Measurements from ENCODE around the gene CPSF4L. TPM values are rescaled to one million over a fixed set of nuclear protein-coding genes. Genes with fewer than 3 reads are reported as not detected.

The CPSF4L gene
- polyA plus RNA-seq, 2 of the 4 experiments (the other 2 are of a cell fraction), result 0.13 TPM; not detected in 1

DNA sequence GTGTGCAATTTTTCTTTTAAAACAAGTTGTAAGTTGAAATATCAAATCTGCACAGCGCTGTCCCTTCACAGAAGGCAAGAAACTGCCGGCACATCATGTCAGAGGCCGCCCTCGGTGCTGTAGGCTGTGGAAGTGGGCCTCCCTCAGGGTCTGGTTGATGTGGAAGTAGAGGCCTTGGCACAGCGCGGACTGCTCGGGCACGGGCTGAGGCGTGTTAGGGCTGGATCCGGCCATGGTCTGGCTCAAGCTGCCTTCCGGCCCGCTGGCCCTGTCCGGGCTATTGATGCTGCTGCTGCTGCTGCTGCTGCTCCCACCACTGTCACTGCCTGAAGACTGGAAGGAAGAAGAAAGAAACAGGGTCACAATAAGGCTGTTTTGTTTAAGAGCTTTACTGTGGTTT, 52.2 kb downstream of the CPSF4L start (continued):
- TF ChIP-seq HEYL (CRISPR knock-in tag; IDR thresholded peaks at IDR 0.05), result no peak

DNA sequence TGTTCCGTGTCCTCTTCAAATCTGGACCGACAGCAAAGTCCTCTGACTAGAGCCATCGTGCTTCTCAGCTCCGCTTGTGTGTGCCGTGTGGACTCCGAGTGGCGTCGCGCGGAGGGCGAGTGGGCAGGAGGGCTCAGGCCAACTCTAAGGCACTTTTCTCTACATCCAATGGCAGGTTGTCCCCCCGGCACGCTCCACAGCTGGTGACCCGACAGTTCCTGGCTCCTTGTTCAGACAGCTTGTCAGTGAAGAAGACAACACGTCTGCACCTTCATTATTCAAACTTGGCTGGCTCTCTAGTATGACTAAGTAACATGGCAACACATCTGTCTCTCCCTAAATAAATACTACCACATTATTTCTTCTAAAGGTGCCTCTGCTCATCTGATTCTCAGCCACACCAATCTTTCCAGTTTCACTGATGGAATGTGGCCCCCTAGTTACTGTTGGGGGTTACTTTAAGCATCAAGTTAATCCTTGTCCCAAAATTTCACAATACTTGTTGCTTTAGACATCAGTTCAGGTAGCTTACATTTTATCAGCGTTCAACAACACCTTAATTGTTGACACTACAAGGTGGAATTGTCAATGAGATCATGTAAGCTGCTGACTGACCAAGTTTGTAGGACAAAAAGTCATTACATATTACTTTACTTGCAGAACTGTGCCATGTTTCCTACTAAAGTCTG, 53.4 kb downstream of the CPSF4L start:
- no peak overlapping the region for H3K27ac ChIP-seq
- H3K4me2 ChIP-seq, result no peak overlapping the region
- TF ChIP-seq EHF (CRISPR knock-in tag; IDR thresholded peaks at IDR 0.05) (no peak), GATA3 (IDR thresholded peaks at IDR 0.05; ENCODE audit: borderline replicate concordance) (no peak), ZC3H11A (IDR thresholded peaks at IDR 0.05) (no peak), RARB (CRISPR knock-in tag; IDR thresholded peaks at IDR 0.05) (no peak), NFE2L2 (conservative IDR thresholded peaks at IDR 0.05; ENCODE audit: low read length) (no peak), RFX5 (IDR thresholded peaks at IDR 0.05) (no peak), CHD2 (IDR thresholded peaks at IDR 0.05; ENCODE audit: low read length, partially characterized antibody) (no peak), RNF2 (IDR thresholded peaks at IDR 0.05; ENCODE audit: borderline replicate concordance, low read depth) (no peak), JUNB (IDR thresholded peaks at IDR 0.05) (no peak), JUN (IDR thresholded peaks at IDR 0.05) (no peak), POLR2A (IDR thresholded peaks at IDR 0.05; ENCODE audit: low read length) (no peak)
- TF ChIP-seq, protein P1, sequence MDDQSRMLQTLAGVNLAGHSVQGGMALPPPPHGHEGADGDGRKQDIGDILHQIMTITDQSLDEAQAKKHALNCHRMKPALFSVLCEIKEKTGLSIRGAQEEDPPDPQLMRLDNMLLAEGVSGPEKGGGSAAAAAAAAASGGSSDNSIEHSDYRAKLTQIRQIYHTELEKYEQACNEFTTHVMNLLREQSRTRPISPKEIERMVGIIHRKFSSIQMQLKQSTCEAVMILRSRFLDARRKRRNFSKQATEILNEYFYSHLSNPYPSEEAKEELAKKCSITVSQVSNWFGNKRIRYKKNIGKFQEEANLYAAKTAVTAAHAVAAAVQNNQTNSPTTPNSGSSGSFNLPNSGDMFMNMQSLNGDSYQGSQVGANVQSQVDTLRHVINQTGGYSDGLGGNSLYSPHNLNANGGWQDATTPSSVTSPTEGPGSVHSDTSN (IDR thresholded peaks at IDR 0.05), result no peak
- TF ChIP-seq, protein P2, sequence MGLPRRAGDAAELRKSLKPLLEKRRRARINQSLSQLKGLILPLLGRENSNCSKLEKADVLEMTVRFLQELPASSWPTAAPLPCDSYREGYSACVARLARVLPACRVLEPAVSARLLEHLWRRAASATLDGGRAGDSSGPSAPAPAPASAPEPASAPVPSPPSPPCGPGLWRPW (IDR thresholded peaks at IDR 0.05), result no peak
- TF ChIP-seq, protein P3, sequence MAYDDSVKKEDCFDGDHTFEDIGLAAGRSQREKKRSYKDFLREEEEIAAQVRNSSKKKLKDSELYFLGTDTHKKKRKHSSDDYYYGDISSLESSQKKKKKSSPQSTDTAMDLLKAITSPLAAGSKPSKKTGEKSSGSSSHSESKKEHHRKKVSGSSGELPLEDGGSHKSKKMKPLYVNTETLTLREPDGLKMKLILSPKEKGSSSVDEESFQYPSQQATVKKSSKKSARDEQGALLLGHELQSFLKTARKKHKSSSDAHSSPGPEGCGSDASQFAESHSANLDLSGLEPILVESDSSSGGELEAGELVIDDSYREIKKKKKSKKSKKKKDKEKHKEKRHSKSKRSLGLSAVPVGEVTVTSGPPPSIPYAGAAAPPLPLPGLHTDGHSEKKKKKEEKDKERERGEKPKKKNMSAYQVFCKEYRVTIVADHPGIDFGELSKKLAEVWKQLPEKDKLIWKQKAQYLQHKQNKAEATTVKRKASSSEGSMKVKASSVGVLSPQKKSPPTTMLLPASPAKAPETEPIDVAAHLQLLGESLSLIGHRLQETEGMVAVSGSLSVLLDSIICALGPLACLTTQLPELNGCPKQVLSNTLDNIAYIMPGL (CRISPR knock-in tag; IDR thresholded peaks at IDR 0.05; ENCODE audit: borderline replicate concordance), result no peak
- TF ChIP-seq, protein P4, sequence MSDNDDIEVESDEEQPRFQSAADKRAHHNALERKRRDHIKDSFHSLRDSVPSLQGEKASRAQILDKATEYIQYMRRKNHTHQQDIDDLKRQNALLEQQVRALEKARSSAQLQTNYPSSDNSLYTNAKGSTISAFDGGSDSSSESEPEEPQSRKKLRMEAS (IDR thresholded peaks at IDR 0.05), result no peak
- TF ChIP-seq, protein P5, sequence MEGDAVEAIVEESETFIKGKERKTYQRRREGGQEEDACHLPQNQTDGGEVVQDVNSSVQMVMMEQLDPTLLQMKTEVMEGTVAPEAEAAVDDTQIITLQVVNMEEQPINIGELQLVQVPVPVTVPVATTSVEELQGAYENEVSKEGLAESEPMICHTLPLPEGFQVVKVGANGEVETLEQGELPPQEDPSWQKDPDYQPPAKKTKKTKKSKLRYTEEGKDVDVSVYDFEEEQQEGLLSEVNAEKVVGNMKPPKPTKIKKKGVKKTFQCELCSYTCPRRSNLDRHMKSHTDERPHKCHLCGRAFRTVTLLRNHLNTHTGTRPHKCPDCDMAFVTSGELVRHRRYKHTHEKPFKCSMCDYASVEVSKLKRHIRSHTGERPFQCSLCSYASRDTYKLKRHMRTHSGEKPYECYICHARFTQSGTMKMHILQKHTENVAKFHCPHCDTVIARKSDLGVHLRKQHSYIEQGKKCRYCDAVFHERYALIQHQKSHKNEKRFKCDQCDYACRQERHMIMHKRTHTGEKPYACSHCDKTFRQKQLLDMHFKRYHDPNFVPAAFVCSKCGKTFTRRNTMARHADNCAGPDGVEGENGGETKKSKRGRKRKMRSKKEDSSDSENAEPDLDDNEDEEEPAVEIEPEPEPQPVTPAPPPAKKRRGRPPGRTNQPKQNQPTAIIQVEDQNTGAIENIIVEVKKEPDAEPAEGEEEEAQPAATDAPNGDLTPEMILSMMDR (IDR thresholded peaks at IDR 0.05), result no peak
- TF ChIP-seq, protein P6, sequence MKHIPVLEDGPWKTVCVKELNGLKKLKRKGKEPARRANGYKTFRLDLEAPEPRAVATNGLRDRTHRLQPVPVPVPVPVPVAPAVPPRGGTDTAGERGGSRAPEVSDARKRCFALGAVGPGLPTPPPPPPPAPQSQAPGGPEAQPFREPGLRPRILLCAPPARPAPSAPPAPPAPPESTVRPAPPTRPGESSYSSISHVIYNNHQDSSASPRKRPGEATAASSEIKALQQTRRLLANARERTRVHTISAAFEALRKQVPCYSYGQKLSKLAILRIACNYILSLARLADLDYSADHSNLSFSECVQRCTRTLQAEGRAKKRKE (CRISPR knock-in tag; IDR thresholded peaks at IDR 0.05; ENCODE audit: low read depth), result no peak
- TF ChIP-seq, protein P7, sequence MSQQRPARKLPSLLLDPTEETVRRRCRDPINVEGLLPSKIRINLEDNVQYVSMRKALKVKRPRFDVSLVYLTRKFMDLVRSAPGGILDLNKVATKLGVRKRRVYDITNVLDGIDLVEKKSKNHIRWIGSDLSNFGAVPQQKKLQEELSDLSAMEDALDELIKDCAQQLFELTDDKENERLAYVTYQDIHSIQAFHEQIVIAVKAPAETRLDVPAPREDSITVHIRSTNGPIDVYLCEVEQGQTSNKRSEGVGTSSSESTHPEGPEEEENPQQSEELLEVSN (IDR thresholded peaks at IDR 0.05; ENCODE audit: borderline replicate concordance, low read depth), result no peak
- H3K4me1 ChIP-seq, result no peaks in the 10 kb centered on the region
- ChIA-PET POLR2A (no interaction called here), CTCF (interaction anchor here (1.0 to 2.2 kb wide), 6 partner anchors 13 to 483 kb away, joined by 4 to 11 read pairs (median 5); partner anchors contain the start of gene COG1)
- no peaks in the 10 kb centered on the region for H3K9me3 ChIP-seq
- no peak overlapping the region for H3K4me3 ChIP-seq
- WGBS (ENCODE audit: missing lambda C conversion rate), result 93% methylated on average over 16 of the region's 16 CpGs
- no peak for ATAC-seq
- no peak for FAIRE-seq
- no peak for DNase-seq (ENCODE audit: low read depth in 1 of 2, low spot score in 1 of 2)

Data from A549 (cell line).